K562 (cell line): ENCODE results near the gene SDR42E2. TPM values are rescaled to one million over a fixed set of nuclear protein-coding genes. Genes with fewer than 3 reads are reported as not detected.
A peak's percentile ranks its signal among the peaks of the same experiment; 100 is the strongest.

ENCODE experiments used
- ASH1L ChIP-seq: fragments of 450-650 bp; IDR thresholded peaks from 2 replicates; pipeline ENCODE4 v1.6.1; 2018; ENCODE audit warnings: borderline replicate concordance, mild to moderate bottlenecking, low read depth; ENCODE audit not compliant: partially characterized antibody
- E2F6 ChIP-seq, 2 experiments: IDR thresholded peaks; 2 replicates each; pipeline ENCODE4 v1.6.1; 2011; ENCODE audit warnings: borderline replicate concordance in 1 of 2, control low read depth in 1 of 2, low read depth in 1 of 2, low read length in 1 of 2, mild to moderate bottlenecking in 1 of 2, mixed read lengths in 1 of 2, moderate library complexity in 1 of 2; ENCODE audit not compliant: insufficient read depth in 1 of 2, insufficient read length in 1 of 2, poor library complexity in 1 of 2, severe bottlenecking in 1 of 2; ENCODE audit errors: extremely low read depth in 1 of 2
- EP400 ChIP-seq: fragments of 450-650 bp; IDR thresholded peaks from 2 replicates; pipeline ENCODE4 v1.6.1; 2017; ENCODE audit warnings: antibody characterized with exemption, mild to moderate bottlenecking, moderate library complexity
- ETS2 ChIP-seq: IDR thresholded peaks from 2 replicates; pipeline ENCODE4 v1.6.1; 2016; ENCODE audit warnings: borderline replicate concordance, missing genetic modification characterization, mild to moderate bottlenecking, moderate library complexity, missing compliant biosample characterization; ENCODE audit not compliant: poor library complexity, severe bottlenecking
- HDAC1 ChIP-seq, 2 experiments: fragments of 450-650 bp; IDR thresholded peaks; 2 replicates each; pipeline ENCODE4 v1.6.1; 2016 to 2017; ENCODE audit warnings: inconsistent platforms in 1 of 2, mild to moderate bottlenecking in 1 of 2, moderate library complexity in 1 of 2
- HDAC2 ChIP-seq: fragments of 450-650 bp; IDR thresholded peaks from 2 replicates; pipeline ENCODE4 v1.6.1; 2016; ENCODE audit warnings: mild to moderate bottlenecking
- HNRNPH1 ChIP-seq: fragments of 200-400 bp; formaldehyde crosslinking; optimal IDR thresholded peaks from 2 replicates; pipeline ENCODE3; 2017; ENCODE audit warnings: low read depth, mild to moderate bottlenecking, low read length, moderate library complexity
- MAZ ChIP-seq, 2 experiments: fragments of 450-650 bp in 1 of 2; sonication (generic) in 1 of 2; formaldehyde crosslinking; IDR thresholded peaks in 1 of 2; conservative IDR thresholded peaks in 1 of 2; 2 replicates each; pipeline versions ENCODE4 v1.4.0 to v1.5.0; 2020; ENCODE audit warnings: mild to moderate bottlenecking in 1 of 2, missing genetic modification reagents in 1 of 2
- MITF ChIP-seq: IDR thresholded peaks from 2 replicates; pipeline ENCODE4 v1.6.1; 2014; ENCODE audit warnings: antibody characterized with exemption
- POLR2AphosphoS5 ChIP-seq: IDR thresholded peaks from 2 replicates; pipeline ENCODE4 v1.6.1; 2011; ENCODE audit warnings: mild to moderate bottlenecking, low read depth, low read length, moderate library complexity; ENCODE audit not compliant: control insufficient read depth, insufficient read depth
- SP1 ChIP-seq: sonication (generic); formaldehyde crosslinking; IDR thresholded peaks from 2 replicates; pipeline ENCODE4 v1.8.1; 2022; ENCODE audit warnings: mild to moderate bottlenecking, missing genetic modification reagents
- TAL1 ChIP-seq: fragments of 450-650 bp; IDR thresholded peaks from 2 replicates; pipeline ENCODE4 v1.6.1; 2016; ENCODE audit warnings: mild to moderate bottlenecking
- TCFL5 ChIP-seq: fragments of 250-450 bp; sonication (Bioruptor Pico); conservative IDR thresholded peaks from 2 replicates; pipeline ENCODE4 v1.6.1; 2021; ENCODE audit warnings: mild to moderate bottlenecking, moderate library complexity, matching md5 sums
- ZC3H8 ChIP-seq: fragments of 450-650 bp; IDR thresholded peaks from 2 replicates; pipeline ENCODE4 v1.6.1; 2017
- ZNF212 ChIP-seq: fragments of 450-650 bp; formaldehyde crosslinking; IDR thresholded peaks from 2 replicates; pipeline ENCODE4 v1.4.0; 2020; ENCODE audit warnings: mild to moderate bottlenecking
- ZNF224 ChIP-seq: sonication (generic); formaldehyde crosslinking; IDR thresholded peaks from 2 replicates; pipeline ENCODE4 v1.8.0; 2022; ENCODE audit warnings: mild to moderate bottlenecking, missing genetic modification reagents
- polyA plus RNA-seq, 8 experiments: library from polyadenylated mRNA; depleted of rRNA in 4 of 8; stranded (reverse) in 5 of 8; unstranded in 3 of 8; fragments of >200 nt; fragmentation: Nextera tagmentation in 2 of 8; fragmentation: Illumina TruSeq in 1 of 8; extraction: Ambion mirVana in 2 of 8; extraction: Trizol in 1 of 8; gene quantifications; 2 replicates each; pipeline versions ENCODE4 v1.2.1 to v1.2.3, GENCODE V29; 2011 to 2014; ENCODE audit warnings: inconsistent platforms in 1 of 8, missing spikeins in 1 of 8
- total RNA-seq, 7 experiments: library from RNA; depleted of rRNA in 6 of 7; stranded (reverse); fragments of >200 nt in 6 of 7; fragmentation: Illumina TruSeq in 2 of 7; extraction: Trizol in 2 of 7; gene quantifications; 2 replicates each; pipeline versions ENCODE4 v1.2.1 to v1.2.3, GENCODE V29; 2011 to 2021; ENCODE audit warnings: low replicate concordance in 1 of 7
- TF ChIP-seq, protein P1 (sequence below): fragments of 450-650 bp; IDR thresholded peaks from 2 replicates; pipeline ENCODE4 v1.6.1; 2018; ENCODE audit not compliant: partially characterized antibody
- TF ChIP-seq, protein P2 (sequence below): IDR thresholded peaks from 2 replicates; pipeline ENCODE4 v1.6.1; 2011; ENCODE audit warnings: borderline replicate concordance, low read depth, mild to moderate bottlenecking, moderate library complexity, low read length; ENCODE audit not compliant: insufficient read depth, poor library complexity, severe bottlenecking

The SDR42E2 gene
- total and polyA plus RNA-seq, 9 of the 15 experiments (the other 6 are each of a cell fraction or from before 2014, with no cell fraction given): 0.03 to 0.07 (median 0.04) TPM; not detected in 4

GRCh38 chr16:22216191-22216831 is 54.0 kb downstream of the SDR42E2 start (continued):
- TF ChIP-seq, protein P1, sequence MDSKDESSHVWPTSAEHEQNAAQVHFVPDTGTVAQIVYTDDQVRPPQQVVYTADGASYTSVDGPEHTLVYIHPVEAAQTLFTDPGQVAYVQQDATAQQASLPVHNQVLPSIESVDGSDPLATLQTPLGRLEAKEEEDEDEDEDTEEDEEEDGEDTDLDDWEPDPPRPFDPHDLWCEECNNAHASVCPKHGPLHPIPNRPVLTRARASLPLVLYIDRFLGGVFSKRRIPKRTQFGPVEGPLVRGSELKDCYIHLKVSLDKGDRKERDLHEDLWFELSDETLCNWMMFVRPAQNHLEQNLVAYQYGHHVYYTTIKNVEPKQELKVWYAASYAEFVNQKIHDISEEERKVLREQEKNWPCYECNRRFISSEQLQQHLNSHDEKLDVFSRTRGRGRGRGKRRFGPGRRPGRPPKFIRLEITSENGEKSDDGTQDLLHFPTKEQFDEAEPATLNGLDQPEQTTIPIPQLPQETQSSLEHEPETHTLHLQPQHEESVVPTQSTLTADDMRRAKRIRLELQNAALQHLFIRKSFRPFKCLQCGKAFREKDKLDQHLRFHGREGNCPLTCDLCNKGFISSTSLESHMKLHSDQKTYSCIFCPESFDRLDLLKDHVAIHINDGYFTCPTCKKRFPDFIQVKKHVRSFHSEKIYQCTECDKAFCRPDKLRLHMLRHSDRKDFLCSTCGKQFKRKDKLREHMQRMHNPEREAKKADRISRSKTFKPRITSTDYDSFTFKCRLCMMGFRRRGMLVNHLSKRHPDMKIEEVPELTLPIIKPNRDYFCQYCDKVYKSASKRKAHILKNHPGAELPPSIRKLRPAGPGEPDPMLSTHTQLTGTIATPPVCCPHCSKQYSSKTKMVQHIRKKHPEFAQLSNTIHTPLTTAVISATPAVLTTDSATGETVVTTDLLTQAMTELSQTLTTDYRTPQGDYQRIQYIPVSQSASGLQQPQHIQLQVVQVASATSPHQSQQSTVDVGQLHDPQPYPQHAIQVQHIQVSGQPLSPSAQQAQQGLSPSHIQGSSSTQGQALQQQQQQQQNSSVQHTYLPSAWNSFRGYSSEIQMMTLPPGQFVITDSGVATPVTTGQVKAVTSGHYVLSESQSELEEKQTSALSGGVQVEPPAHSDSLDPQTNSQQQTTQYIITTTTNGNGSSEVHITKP: no peak
- TF ChIP-seq ZNF212 (CRISPR knock-in tag) (no peak), MAZ (CRISPR knock-in tag; conservative IDR thresholded peaks at IDR 0.05 in 1 of 2, IDR thresholded peaks at IDR 0.05 in 1 of 2) (0 out of 4 replicates have a peak, but pooled peaks of 1 of the 2 experiments have one; percentile 33), MITF (peak; percentile 65; the same call in 1 of the 2 replicates), ASH1L (no peak), HNRNPH1 (no peak), ZC3H8 (no peak), HDAC2 (peak; percentile 39; the same call in 1 of the 2 replicates), SP1 (CRISPR knock-in tag) (no peak; the same call in 1 of the 2 replicates), HDAC1 (IDR thresholded peaks at IDR 0.05) (peak; percentile 36 to 52; a peak in 2 of 4 replicates), POLR2AphosphoS5 (peak; percentile 51; the same call in 1 of the 2 replicates), EP400 (peak; percentile 9; the same call in 1 of the 2 replicates), ETS2 (tag) (no peak), E2F6 (IDR thresholded peaks at IDR 0.05; ENCODE audit: borderline replicate concordance in 1 of 2, extremely low read depth in 1 of 2, insufficient read depth in 1 of 2, insufficient read length in 1 of 2, low read depth in 1 of 2, low read length in 1 of 2, poor library complexity in 1 of 2, severe bottlenecking in 1 of 2) (no peak), TCFL5 (no peak), TAL1 (peak; percentile 90), ZNF224 (CRISPR knock-in tag) (no peak)
- TF ChIP-seq, protein P2, sequence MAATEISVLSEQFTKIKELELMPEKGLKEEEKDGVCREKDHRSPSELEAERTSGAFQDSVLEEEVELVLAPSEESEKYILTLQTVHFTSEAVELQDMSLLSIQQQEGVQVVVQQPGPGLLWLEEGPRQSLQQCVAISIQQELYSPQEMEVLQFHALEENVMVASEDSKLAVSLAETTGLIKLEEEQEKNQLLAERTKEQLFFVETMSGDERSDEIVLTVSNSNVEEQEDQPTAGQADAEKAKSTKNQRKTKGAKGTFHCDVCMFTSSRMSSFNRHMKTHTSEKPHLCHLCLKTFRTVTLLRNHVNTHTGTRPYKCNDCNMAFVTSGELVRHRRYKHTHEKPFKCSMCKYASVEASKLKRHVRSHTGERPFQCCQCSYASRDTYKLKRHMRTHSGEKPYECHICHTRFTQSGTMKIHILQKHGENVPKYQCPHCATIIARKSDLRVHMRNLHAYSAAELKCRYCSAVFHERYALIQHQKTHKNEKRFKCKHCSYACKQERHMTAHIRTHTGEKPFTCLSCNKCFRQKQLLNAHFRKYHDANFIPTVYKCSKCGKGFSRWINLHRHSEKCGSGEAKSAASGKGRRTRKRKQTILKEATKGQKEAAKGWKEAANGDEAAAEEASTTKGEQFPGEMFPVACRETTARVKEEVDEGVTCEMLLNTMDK: no peak
